NOMO-1 (cell line): ENCODE data around the gene KIF21B.
"Not testable (repeated sequence)": the region's sequence is repeated elsewhere in the genome, so short reads cannot be mapped to it uniquely, and the experiment has no call there.

Source experiments
- DNase-seq, 2 experiments: peaks; one replicate each; lab custom pipeline; 2025; ENCODE audit not compliant: unreplicated experiment in 2 of 2; lab: John Stamatoyannopoulos, UW

Gene KIF21B

GRCh38 chr1:200972985-200973742 is 50.4 kb downstream of the KIF21B start:
- no peak for DNase-seq

GRCh38 chr1:200971955-200972711 is 51.4 kb downstream of the KIF21B start:
- peak; percentile 15 to 25 for DNase-seq

GRCh38 chr1:200971428-200971903 is 52.0 kb downstream of the KIF21B start:
- DNase-seq = no peak

- DNase-seq = no peak
Measured at GRCh38 chr1:200970771-200971427, 52.6 kb downstream of the KIF21B start.

DNA sequence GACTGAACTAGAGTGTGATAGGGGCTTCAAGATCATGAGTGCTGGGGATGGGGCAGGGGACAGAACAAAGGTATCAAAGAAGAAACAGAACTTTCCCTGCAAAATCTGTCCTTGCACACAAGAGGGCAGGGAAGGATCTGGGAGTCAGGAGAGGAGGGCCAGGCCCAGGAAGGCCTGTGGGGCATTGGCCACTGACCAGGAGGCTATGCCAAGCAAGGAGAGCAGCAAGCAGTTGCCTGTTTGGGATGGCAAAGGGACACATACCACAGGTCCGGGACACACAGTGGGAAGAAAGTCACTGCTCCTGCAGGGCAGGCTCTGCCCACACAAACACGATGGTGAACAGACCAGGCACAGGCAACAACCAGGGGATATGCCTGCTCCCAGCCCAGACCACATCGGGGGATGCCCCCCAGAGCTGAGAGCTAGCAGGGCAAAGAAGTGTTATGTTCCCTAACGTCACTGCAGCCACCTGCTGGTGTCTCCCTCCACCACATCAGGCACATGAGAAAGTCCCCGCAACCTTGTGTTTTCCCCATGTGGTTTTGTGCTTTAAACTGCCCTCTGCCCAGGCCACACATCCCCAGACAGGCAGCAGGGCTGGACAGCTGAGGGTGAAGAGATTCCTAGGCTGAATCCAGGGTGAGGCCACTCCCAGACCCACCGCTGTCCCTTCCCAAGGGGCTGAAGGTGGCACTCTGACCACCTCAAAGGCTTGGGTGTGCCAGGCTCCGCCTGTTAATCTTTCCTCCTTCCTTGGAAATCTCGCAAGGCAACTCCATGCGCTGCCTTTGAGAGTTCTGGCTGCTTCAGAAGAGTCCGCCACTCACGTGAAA is 53.6 kb downstream of the KIF21B start:
- no peak for DNase-seq

- no peak for DNase-seq
Measured at GRCh38 chr1:200968469-200969410, 54.8 kb downstream of the KIF21B start.

- no peak for DNase-seq
Measured at GRCh38 chr1:200967693-200968468, 55.6 kb downstream of the KIF21B start.

GRCh38 chr1:200966934-200967333 is 56.6 kb downstream of the KIF21B start:
- no peak for DNase-seq

GRCh38 chr1:200965111-200965805 is 58.3 kb downstream of the KIF21B start:
- no peak for DNase-seq

GRCh38 chr1:200963888-200964287 is 59.6 kb downstream of the KIF21B start:
- DNase-seq = not testable (repeated sequence)

- no peak for DNase-seq
Measured at GRCh38 chr1:200963076-200963475, 60.4 kb downstream of the KIF21B start.

GRCh38 chr1:200962631-200963030 is 60.9 kb downstream of the KIF21B start:
- DNase-seq = no peak

DNA sequence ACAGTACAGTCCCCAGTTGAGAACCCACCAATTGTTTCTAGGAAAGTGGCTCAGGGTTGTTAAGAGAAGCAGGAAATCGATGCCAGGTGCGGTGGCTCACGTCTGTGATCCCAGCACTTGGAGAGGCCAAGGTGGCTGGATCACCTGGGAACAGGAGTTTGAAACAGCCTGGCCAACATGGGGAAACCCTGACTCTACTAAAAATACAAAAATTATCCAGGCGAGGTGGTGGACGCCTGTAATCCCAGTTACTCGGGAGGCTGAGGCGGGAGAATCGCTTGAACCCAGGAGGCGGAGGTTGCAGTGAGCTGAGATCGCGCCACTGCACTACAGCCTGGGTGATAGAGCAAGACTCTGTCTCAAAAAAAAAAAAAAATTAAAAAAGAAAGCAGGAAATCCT is 61.4 kb downstream of the KIF21B start:
- not testable (repeated sequence) for DNase-seq

- DNase-seq = peak in 1 of 2 experiments; percentile 21
Measured at GRCh38 chr1:200960948-200961340, 62.6 kb downstream of the KIF21B start.

DNA sequence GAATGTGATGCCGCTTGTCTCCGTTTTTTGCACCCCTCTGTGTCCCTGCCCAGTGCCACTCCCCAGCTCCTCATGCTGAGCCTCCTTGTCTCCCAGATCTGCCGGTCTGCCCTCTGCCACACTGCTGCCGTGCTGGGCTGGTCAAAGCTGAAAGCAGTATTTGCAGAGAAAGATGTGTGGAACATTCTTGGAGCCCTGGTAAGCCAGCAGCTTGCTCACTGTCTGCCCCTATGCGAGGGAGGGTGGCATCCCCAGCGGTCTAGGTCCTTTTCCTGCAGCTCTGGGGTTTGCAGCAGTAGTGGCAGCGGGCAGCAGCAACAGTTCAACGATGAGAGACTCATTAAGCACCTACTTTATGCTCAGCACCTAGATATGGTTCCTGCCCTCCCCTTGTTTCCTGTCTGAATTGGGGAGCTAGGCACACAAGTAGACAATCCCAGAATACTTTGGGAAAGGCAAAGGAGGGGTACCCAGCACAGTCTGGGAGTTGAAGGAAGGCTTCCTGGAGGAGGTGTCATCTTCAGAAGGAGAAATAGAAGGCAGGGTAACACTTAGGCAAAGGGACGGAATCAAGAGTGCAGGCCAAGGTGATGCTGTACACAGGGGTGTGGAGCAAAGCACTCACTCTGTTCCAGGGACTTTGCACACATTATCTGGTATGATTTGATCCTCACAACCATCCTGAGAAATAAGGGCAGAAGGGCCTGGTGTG is 63.1 kb downstream of the KIF21B start:
- DNase-seq = no peak

- DNase-seq = no peak
Measured at GRCh38 chr1:200959411-200959921, 64.0 kb downstream of the KIF21B start.

DNA sequence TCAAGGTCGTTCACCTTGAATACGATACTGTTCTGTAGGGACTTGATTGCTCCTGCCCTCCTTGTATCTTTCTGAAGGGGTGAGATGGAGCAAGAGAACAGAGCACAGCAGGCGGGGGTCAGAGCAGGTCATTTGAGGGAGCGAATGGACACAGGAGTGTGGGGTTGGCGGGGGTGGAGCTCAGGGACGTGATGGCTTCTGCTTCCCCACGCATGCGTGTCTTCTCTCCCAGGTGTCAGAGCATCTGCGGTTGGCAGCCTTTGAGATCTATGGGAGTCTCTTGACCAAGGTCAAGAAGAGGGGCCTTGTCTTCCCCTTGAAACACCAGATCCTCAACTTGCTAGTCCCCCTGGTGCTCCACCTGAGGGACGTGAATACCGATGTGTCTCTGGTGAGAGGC is 64.9 kb downstream of the KIF21B start:
- DNase-seq = no peak
